GM19468 (cell line): ENCODE results near the gene EIF4H.
"Not testable (repeated sequence)": the region's sequence is repeated elsewhere in the genome, so short reads cannot be mapped to it uniquely, and the experiment has no call there.

ENCODE experiments used
- ATAC-seq: cut with Tn5 transposase; IDR thresholded peaks from one replicate; pipeline ENCODE4 v1.9.1; 2021; ENCODE audit warnings: mild to moderate bottlenecking, moderate library complexity, moderate number of reproducible peaks; ENCODE audit not compliant: unreplicated experiment; ENCODE audit errors: extremely low read depth

The EIF4H gene

GRCh38 chr7:74173866-74174605 is at the start of gene EIF4H:
Gene EIF4H (plus strand): TSS chr7:74174356. CDS start chr7:74174384, 28 bp downstream.
- ATAC-seq = peak; percentile 63

- ATAC-seq = no peak
Observed at GRCh38 chr7:74126220-74126880, 47.8 kb upstream of the EIF4H start.

DNA sequence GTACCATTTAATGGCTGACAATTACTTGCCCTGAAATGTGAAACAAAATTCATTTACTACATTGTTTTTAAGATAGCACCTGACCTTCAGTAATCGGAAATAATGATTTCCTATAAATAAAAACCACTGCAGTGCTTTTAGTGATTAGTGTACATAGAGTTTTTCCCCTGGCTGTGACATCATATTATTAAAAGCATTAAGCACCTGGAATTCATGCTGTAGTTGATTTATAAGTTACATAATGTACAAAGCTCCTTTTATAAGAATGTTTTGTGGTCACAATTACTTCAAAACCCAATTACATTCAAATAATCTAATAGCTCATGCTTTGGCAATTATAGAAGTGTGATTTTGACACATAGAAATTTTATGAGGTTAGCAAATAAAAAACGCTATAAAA is 44.3 kb upstream of the EIF4H start:
- no peak for ATAC-seq

GRCh38 chr7:74130518-74130917 is 43.6 kb upstream of the EIF4H start:
- ATAC-seq = no peak

DNA sequence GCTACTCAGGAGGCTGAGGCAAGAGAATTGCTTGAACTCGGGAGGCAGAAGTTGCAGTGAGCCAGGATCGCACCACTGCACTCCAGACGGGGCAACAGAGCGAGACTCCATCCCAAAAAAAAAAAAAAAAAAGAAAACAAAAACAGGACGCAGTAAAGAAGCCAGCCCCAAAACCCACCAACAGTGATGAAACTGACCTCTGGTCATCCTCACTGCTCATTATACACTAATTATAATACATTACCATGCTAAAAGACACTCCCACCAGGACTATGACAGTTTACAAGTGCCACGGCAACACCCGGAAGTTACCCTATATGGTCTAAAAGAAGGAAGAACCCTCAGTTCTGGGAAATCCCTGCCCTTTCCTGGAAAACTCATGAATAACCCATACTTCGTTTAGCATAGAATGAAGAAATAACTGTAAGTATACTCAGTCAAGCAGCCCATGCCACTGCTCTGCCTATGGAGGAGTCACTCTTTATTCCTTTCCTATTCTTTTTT is 40.0 kb upstream of the EIF4H start:
- ATAC-seq = no peak

DNA sequence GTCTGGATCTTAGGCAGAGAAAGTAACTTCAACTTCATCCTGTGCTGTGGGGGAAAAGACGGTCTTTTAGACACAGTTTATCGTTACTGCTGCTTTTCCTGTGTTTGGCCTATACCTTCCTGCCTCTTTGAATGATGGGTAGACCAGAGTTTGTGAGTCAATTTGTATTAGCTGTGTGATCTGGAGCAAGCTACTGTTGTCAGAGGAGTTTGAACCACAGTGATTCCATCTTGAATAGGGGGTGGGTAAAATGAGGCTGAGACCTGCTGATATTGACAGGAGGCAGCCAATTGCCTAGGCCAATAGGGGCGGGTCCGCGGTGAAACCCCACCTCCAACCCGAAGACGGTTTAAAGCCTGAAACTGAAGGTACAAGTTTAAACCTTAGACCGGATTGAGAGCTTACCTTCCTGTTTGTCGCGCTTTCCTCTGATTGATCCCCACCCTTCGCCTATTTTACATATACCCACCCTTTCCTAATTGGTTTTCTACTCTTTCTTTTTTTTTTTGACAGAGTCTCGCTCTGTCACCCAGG is 35.8 kb upstream of the EIF4H start:
- no peak for ATAC-seq

GRCh38 chr7:74138945-74139843 is 35.0 kb upstream of the EIF4H start:
- ATAC-seq = no peak

DNA sequence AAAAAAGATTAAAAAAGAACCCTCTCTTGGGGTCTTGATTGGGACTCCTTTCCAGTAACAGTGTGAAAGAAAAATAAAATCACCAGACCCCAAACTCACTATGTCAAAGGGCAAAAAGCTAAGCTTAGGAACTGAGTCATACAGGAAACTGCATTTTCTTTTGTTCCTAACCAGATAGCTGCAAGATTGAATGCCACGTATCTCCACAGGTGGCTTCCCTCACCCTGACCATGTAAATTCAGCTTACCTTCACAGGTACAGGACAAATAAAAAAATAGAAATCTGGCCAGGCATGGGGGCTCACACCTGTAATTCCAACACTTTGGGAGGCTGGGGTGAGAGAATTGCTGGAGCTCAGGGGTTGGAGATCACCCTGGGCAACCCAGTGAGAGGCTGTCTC is 32.5 kb upstream of the EIF4H start:
- ATAC-seq = no peak

GRCh38 chr7:74143383-74143782 is 30.8 kb upstream of the EIF4H start:
- no peak for ATAC-seq

DNA sequence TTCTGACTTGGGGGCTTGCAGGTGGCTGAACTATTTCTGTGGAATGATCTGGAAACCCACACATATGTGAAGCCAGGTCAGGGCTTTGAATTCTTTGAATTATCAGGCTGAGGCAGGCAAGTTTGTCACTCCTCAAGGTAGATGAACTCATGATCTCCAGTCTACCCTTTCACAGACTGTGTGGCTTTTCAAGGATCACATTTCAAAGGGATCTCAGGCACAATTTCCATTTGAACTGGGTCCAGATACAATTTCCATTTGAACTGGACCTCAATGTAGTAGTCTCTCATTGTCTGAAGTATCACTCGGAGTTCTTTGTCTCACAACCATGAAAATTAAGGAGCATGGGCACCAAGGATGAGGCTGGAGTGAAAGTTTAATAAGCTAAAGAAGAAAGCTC is 25.7 kb upstream of the EIF4H start:
- no peak for ATAC-seq

DNA sequence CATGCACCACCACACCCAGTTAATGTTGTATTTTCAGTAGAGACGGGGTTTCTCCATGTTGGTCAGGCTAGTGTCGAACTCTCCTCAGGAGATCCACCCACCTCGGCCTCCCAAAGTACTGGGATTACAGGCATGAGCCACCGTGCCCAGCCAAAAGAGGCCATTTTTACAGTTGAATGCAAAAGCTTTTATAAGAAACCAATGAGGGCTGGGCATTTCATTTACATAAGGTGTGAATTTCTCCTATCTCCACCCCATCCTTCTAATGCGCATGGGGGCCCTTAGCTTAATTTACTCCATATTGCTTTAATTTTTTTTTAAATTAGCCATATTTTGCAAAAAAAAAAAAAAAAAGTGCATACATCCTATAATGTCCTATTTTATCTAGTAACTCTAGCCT is 25.1 kb upstream of the EIF4H start:
- no peak for ATAC-seq

DNA sequence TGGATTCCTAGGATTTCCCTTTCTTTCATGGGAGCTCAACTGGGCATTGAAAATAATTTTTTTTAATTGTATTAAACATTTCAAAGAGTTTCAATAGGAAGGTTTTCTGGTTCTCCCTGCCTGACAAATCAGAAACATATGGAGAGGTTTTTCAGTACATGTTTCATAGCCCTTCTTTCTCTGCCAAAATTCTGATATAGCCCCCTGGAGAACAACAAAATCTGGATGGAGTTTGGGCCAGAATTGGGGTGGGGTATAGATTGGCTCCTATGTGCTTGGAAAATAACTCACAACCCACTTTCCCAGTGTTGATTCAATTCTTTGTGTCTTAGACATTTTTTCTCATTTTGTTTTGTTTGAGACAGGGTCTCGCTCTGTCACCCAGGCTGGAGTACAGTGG is 24.6 kb upstream of the EIF4H start:
- ATAC-seq = no peak

GRCh38 chr7:74153736-74154135 is 20.4 kb upstream of the EIF4H start:
- no peak for ATAC-seq

DNA sequence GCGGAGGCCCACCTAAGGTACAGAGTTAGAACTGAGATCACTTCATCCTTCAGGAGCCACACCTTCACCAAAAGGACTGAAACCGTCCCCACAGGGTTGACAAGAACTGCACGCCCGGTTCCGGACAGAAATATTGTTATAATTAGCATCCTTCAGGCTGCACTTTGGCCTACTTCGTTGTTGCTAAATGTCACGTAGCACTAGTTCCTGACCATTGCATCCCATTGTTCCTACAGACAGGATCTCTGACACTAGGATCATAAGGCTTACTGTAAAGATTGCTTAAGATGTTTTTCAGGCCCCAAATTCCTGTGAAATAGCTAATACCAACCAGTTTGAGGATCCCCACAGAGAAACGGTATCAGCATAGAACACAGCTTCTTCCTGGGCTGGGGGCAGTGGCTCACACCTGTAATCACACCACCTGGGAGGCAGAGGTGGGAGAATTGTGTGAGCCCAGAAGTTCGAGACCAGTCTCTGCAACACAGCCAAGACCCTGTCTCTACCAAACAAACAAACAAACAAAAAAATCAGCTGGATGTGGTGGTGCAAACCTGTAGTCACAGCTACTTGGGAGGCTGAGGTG is 18.3 kb upstream of the EIF4H start:
- ATAC-seq = no peak

GRCh38 chr7:74157605-74158004 is 16.6 kb upstream of the EIF4H start:
- no peak for ATAC-seq

- ATAC-seq = no peak
Observed at GRCh38 chr7:74164985-74165456, 9.1 kb upstream of the EIF4H start.

GRCh38 chr7:74165867-74166593 is 8.1 kb upstream of the EIF4H start:
- ATAC-seq = no peak

GRCh38 chr7:74167324-74167723 is 6.8 kb upstream of the EIF4H start:
- ATAC-seq = not testable (repeated sequence)

- no peak for ATAC-seq
Observed at GRCh38 chr7:74173074-74173473, 1.1 kb upstream of the EIF4H start.
